ENCODE measurements around the gene C12orf75.

The C12orf75 gene

GRCh38 chr12:105348142-105348541 is 17.7 kb downstream of the C12orf75 start:
- TF ChIP-seq, protein P1, sequence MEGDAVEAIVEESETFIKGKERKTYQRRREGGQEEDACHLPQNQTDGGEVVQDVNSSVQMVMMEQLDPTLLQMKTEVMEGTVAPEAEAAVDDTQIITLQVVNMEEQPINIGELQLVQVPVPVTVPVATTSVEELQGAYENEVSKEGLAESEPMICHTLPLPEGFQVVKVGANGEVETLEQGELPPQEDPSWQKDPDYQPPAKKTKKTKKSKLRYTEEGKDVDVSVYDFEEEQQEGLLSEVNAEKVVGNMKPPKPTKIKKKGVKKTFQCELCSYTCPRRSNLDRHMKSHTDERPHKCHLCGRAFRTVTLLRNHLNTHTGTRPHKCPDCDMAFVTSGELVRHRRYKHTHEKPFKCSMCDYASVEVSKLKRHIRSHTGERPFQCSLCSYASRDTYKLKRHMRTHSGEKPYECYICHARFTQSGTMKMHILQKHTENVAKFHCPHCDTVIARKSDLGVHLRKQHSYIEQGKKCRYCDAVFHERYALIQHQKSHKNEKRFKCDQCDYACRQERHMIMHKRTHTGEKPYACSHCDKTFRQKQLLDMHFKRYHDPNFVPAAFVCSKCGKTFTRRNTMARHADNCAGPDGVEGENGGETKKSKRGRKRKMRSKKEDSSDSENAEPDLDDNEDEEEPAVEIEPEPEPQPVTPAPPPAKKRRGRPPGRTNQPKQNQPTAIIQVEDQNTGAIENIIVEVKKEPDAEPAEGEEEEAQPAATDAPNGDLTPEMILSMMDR (conservative IDR thresholded peaks at IDR 0.05; ENCODE audit: low read depth) = no peak
- POLR2A ChIA-PET (ENCODE audit: low non-redundant PET) = no interaction called here
- no peak overlapping the region for H3K27ac ChIP-seq
- DNase-seq (ENCODE audit: low spot score) = no peak
- CTCF ChIA-PET = no interaction called here

- ChIA-PET POLR2A (ENCODE audit: low non-redundant PET) (no interaction called here), CTCF (no interaction called here)
- TF ChIP-seq, protein P1 (conservative IDR thresholded peaks at IDR 0.05; ENCODE audit: low read depth) = no peak
- H3K27ac ChIP-seq = no peak overlapping the region
- no peak for DNase-seq (ENCODE audit: low spot score)
These were observed 18.1 kb downstream of the C12orf75 start for GRCh38 chr12:105348561-105348960.

DNA sequence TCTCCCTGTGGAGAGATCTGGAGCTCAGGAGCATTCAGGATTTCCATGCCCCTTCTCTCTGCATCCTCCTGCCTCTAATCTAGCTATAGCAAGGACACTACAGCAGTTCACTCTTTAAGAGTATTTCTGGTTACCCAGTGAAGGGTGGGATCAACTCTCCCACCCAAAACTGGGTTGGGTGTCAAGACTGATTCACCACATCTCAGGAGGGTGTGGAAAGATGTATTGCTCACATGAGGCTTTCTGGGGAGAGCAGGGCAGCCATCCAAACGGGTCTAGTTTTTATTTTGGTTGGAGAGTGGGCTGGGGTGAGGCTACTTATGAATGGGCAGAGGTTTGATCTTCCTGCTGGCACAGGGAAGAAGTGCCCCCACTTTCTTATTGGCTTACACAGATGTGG is 18.6 kb downstream of the C12orf75 start:
- ChIA-PET POLR2A (ENCODE audit: low non-redundant PET) (no interaction called here), CTCF (no interaction called here)
- no peak for DNase-seq (ENCODE audit: low spot score)
- TF ChIP-seq, protein P1 (conservative IDR thresholded peaks at IDR 0.05; ENCODE audit: low read depth) = no peak
- H3K27ac ChIP-seq = no peak overlapping the region

DNA sequence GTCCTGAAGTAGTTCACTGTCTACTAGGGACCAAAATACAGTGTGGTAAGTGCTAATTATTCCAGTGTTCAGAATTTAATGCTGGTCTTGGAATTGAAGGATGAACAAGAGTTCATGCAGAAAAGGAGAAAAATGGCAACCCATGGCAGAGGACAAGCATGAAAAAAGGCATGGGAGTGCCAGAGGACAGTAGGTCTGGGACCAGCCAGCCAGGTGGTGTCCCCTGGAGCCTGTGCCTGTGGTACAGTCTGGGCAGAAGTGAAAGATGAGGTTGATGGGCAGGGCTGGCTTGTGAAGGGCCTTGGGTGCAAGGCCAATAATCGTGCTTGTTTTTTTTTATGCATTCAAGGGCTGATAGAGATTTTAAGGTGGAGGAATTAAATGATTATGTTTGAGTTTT is 21.0 kb downstream of the C12orf75 start:
- no peak for DNase-seq (ENCODE audit: low spot score)
- no peak overlapping the region for H3K27ac ChIP-seq
- CTCF ChIA-PET = no interaction called here
- TF ChIP-seq, protein P1 (conservative IDR thresholded peaks at IDR 0.05; ENCODE audit: low read depth) = no peak
- POLR2A ChIA-PET (ENCODE audit: low non-redundant PET) = no interaction called here

DNA sequence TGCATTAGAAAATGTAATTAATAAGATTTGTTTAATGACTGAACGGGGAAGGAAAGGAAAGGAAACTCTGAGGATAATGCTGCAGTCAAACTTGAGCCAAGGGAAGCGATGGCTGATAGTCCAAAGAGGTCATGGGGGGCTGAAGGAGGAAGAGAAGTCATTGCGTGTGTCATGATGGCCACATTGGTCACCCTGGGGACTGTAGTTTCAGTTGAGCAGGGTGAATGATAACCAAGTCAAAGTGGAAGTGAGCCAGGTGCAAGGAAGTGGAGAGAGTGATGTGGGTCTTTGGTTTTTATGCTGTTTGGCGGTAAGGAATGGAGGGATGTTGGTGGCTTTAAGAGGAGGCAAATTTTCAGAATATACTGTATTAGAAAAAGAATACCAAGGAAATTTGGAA is 21.6 kb downstream of the C12orf75 start:
- TF ChIP-seq, protein P1 (conservative IDR thresholded peaks at IDR 0.05; ENCODE audit: low read depth) = no peak
- H3K27ac ChIP-seq = no peak overlapping the region
- no peak for DNase-seq (ENCODE audit: low spot score)
- CTCF ChIA-PET = no interaction called here
- POLR2A ChIA-PET (ENCODE audit: low non-redundant PET) = no interaction called here

- no peak overlapping the region for H3K27ac ChIP-seq
- ChIA-PET CTCF (interaction anchor here (0.6 kb wide), 2 partner anchors 149 to 785 kb away, joined by 3 read pairs; no protein-coding TSS in a partner anchor), POLR2A (ENCODE audit: low non-redundant PET) (no interaction called here)
- TF ChIP-seq, protein P1 (conservative IDR thresholded peaks at IDR 0.05; ENCODE audit: low read depth) = no peak
- no peak for DNase-seq (ENCODE audit: low spot score)
These were observed 22.6 kb downstream of the C12orf75 start for GRCh38 chr12:105352940-105353635.
